Chondrocyte (in vitro differentiated cells): ENCODE results near the gene TP53INP2. TPM values are rescaled to one million over a fixed set of nuclear protein-coding genes. Genes with fewer than 3 reads are reported as not detected.
"Not testable (repeated sequence)": the region's sequence is repeated elsewhere in the genome, so short reads cannot be mapped to it uniquely, and the experiment has no call there.

ENCODE experiments used
- DNase-seq: peaks from one replicate; pipeline ENCODE4 v3.0.0; 2021; ENCODE audit warnings: mixed read lengths, low spot score
- H3K27ac Mint-ChIP-seq: one replicate; pipeline ENCODE4 v1.8.0; 2021; ENCODE audit warnings: mild to moderate bottlenecking, moderate library complexity, mixed read lengths; ENCODE audit not compliant: unreplicated experiment
- H3K27me3 Mint-ChIP-seq: 2 replicates; pipeline ENCODE4 v1.8.0; 2021; ENCODE audit warnings: low read depth, mixed read lengths
- H3K36me3 Mint-ChIP-seq: 2 replicates; pipeline ENCODE4 v1.8.0; 2021; ENCODE audit warnings: low read depth, mixed read lengths
- H3K4me1 Mint-ChIP-seq: 2 replicates; pipeline ENCODE4 v1.8.0; 2021; ENCODE audit warnings: low read depth, mild to moderate bottlenecking, mixed read lengths
- H3K4me3 Mint-ChIP-seq: one replicate; pipeline ENCODE4 v1.8.0; 2021; ENCODE audit warnings: mild to moderate bottlenecking, moderate library complexity, mixed read lengths; ENCODE audit not compliant: unreplicated experiment
- H3K9me3 Mint-ChIP-seq: 2 replicates; pipeline ENCODE4 v1.8.0; 2021; ENCODE audit warnings: low read depth, mixed read lengths
- CTCF ChIP-seq: fragments of 200-600 bp; sonication (generic); IDR thresholded peaks from 2 replicates; pipeline ENCODE4 v1.5.0; 2021; ENCODE audit warnings: antibody characterized with exemption, mild to moderate bottlenecking, moderate library complexity
- long read RNA-seq: library from polyadenylated mRNA; stranded (forward); transcript quantifications from one replicate; pipeline ENCODE4 v2.0.0, GENCODE V29; 2021
- total RNA-seq: library from RNA; stranded (reverse); gene quantifications from 3 replicates; pipeline ENCODE4 v1.2.1, GENCODE V29; 2021

The TP53INP2 gene
- total RNA-seq: 31.7 to 59.8 TPM (median 58.7 TPM) in 3 replicates
- long read RNA-seq, partial matches to known transcripts: 26 of 26 reads
- long read RNA-seq, other reads (novel, unspliced or antisense): 0 of 26 reads

- no peaks in the 10 kb centered on the region for H3K27me3 Mint-ChIP-seq
- TF ChIP-seq CTCF: no peak
- no peaks in the 10 kb centered on the region for H3K36me3 Mint-ChIP-seq
- peak; percentile 95 for DNase-seq
- peak within 1 kb of the TSS; percentile 97 for H3K4me3 Mint-ChIP-seq
- no peaks in the 10 kb centered on the region for H3K9me3 Mint-ChIP-seq
- H3K4me1 Mint-ChIP-seq: peaks cover 41% of the 10 kb centered on the region
- H3K27ac Mint-ChIP-seq: peak within 1 kb of the TSS; percentile 99
Measured at GRCh38 chr20:34704177-34705007, at the start of gene TP53INP2. TP53INP2 (plus strand) TSS chr20:34704344; CDS start chr20:34708740, 4,396 bp downstream.

- not testable (repeated sequence) for H3K27ac Mint-ChIP-seq, H3K4me1 Mint-ChIP-seq, H3K27me3 Mint-ChIP-seq, H3K4me3 Mint-ChIP-seq, H3K9me3 Mint-ChIP-seq, H3K36me3 Mint-ChIP-seq, DNase-seq
Measured at GRCh38 chr20:34658654-34659053, 45.5 kb upstream of the TP53INP2 start.

GRCh38 chr20:34661811-34662210 is 42.3 kb upstream of the TP53INP2 start:
- H3K9me3 Mint-ChIP-seq, H3K27me3 Mint-ChIP-seq, H3K4me1 Mint-ChIP-seq, H3K27ac Mint-ChIP-seq, H3K36me3 Mint-ChIP-seq, DNase-seq, H3K4me3 Mint-ChIP-seq: not testable (repeated sequence)

- TF ChIP-seq CTCF: no peak
- Mint-ChIP-seq H3K27ac (no peak overlapping the region), H3K36me3 (peaks cover 1% of the 10 kb centered on the region), H3K4me3 (no peak overlapping the region), H3K9me3 (no peaks in the 10 kb centered on the region), H3K27me3 (no peaks in the 10 kb centered on the region), H3K4me1 (no peaks in the 10 kb centered on the region)
- no peak for DNase-seq
Measured at GRCh38 chr20:34663213-34663943, 40.8 kb upstream of the TP53INP2 start.

- not testable (repeated sequence) for H3K4me1 Mint-ChIP-seq, H3K9me3 Mint-ChIP-seq, H3K4me3 Mint-ChIP-seq, H3K36me3 Mint-ChIP-seq, H3K27ac Mint-ChIP-seq, H3K27me3 Mint-ChIP-seq, DNase-seq
Measured at GRCh38 chr20:34664751-34665150, 39.4 kb upstream of the TP53INP2 start.

- Mint-ChIP-seq H3K27ac (no peak overlapping the region), H3K27me3 (no peaks in the 10 kb centered on the region), H3K36me3 (peaks cover 3% of the 10 kb centered on the region), H3K4me1 (no peaks in the 10 kb centered on the region), H3K9me3 (peaks cover 5% of the 10 kb centered on the region), H3K4me3 (no peak overlapping the region)
- no peak for DNase-seq
- no peak for TF ChIP-seq CTCF
Measured at GRCh38 chr20:34669094-34669493, 35.0 kb upstream of the TP53INP2 start.
